ENCODE measurements around the gene PTGIR.
A peak's percentile ranks its signal among the peaks of the same experiment; 100 is the strongest.

PTGIR gene

GRCh38 chr19:46624958-46625661 lies at the start of gene PTGIR:
PTGIR (minus strand) TSS chr19:46625089; CDS start chr19:46624225, 864 bp downstream.
- TF ChIP-seq, protein P1, sequence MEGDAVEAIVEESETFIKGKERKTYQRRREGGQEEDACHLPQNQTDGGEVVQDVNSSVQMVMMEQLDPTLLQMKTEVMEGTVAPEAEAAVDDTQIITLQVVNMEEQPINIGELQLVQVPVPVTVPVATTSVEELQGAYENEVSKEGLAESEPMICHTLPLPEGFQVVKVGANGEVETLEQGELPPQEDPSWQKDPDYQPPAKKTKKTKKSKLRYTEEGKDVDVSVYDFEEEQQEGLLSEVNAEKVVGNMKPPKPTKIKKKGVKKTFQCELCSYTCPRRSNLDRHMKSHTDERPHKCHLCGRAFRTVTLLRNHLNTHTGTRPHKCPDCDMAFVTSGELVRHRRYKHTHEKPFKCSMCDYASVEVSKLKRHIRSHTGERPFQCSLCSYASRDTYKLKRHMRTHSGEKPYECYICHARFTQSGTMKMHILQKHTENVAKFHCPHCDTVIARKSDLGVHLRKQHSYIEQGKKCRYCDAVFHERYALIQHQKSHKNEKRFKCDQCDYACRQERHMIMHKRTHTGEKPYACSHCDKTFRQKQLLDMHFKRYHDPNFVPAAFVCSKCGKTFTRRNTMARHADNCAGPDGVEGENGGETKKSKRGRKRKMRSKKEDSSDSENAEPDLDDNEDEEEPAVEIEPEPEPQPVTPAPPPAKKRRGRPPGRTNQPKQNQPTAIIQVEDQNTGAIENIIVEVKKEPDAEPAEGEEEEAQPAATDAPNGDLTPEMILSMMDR (IDR thresholded peaks at IDR 0.05) = no peak

GRCh38 chr19:46670813-46671212 lies 45.9 kb upstream of the PTGIR start:
- TF ChIP-seq, protein P1 (IDR thresholded peaks at IDR 0.05) = no peak

GRCh38 chr19:46668662-46669061 lies 43.8 kb upstream of the PTGIR start:
- TF ChIP-seq, protein P1 (IDR thresholded peaks at IDR 0.05) = no peak

GRCh38 chr19:46665072-46665471 lies 40.2 kb upstream of the PTGIR start:
- TF ChIP-seq, protein P1 (IDR thresholded peaks at IDR 0.05) = no peak

DNA sequence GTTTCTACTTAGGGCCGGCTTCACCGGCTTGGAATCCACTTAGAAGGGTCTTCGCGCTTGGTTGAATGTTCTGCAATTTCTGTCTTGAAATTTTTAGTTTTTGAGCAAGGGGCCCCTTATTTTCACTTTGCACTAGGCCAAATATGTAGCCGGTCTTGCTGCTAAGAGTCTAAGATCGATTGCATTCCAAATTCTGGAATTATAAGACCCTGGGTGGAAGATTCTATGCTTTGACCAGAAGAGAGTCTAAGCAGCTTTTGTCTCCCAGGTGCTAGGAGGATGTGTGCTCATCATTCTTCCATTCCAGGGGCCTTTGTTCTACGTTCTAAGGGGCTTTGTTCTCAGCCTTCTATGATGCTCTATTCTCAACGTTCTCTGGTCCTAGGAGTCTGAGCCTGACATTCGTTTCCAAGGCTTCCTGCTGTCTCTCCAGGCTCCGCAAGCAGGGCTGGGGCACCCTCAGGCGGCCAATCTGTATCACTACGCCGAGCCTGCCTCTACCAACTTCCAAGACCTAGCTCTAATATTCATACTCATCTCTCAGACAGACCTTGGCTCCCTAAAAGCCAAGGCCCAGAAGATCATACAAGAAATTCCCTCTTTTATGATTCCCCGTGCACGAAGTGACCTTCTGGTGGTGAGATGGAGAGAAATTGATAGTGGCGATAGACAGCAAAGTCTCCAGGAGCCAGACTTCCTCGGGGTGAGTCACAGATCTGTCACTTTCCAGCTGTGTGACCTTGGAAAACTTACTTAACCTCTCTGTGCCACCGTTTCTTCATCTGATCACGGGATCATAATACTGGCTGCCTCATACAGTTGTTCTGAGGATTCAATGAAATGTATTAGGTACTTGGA lies 37.1 kb upstream of the PTGIR start:
- TF ChIP-seq, protein P1 (IDR thresholded peaks at IDR 0.05) = peak; percentile 63

- TF ChIP-seq, protein P1 (IDR thresholded peaks at IDR 0.05) = no peak
Observed at GRCh38 chr19:46661020-46661731, 36.3 kb upstream of the PTGIR start, which contains the start of gene DACT3. DACT3 (minus strand) TSS chr19:46661182; CDS start chr19:46661064, 118 bp downstream.

DNA sequence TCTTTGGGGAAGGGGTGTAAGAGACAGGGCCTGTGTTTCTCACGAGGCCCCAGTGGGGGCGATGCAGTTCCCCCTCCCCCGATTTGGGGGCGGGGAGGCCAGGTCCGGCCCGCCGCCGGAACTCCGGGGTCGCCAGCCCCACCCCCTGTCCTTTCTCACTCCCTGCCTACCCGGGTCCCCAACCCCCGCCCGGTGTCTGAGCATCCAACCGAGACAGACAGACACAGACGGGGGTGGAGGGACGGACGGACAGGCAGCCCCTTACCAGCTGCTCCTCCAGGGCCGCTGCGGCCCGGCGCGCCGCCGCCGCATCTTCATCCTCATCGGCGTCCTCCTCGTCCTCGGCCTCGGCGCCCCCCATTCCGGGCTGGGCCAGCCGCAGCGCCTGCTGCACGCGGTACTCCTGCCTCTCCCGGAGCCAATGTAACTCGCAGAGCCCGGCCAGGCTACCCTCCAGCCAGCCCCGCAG lies 35.7 kb upstream of the PTGIR start:
- TF ChIP-seq, protein P1 (IDR thresholded peaks at IDR 0.05) = no peak

Data from LNCAP (cell line).